ENCODE measurements around the gene KIF6.

GRCh38 chr6:39401376-39401775 lies 323.8 kb downstream of the KIF6 start:
- TF ChIP-seq, protein P1, sequence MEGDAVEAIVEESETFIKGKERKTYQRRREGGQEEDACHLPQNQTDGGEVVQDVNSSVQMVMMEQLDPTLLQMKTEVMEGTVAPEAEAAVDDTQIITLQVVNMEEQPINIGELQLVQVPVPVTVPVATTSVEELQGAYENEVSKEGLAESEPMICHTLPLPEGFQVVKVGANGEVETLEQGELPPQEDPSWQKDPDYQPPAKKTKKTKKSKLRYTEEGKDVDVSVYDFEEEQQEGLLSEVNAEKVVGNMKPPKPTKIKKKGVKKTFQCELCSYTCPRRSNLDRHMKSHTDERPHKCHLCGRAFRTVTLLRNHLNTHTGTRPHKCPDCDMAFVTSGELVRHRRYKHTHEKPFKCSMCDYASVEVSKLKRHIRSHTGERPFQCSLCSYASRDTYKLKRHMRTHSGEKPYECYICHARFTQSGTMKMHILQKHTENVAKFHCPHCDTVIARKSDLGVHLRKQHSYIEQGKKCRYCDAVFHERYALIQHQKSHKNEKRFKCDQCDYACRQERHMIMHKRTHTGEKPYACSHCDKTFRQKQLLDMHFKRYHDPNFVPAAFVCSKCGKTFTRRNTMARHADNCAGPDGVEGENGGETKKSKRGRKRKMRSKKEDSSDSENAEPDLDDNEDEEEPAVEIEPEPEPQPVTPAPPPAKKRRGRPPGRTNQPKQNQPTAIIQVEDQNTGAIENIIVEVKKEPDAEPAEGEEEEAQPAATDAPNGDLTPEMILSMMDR (IDR thresholded peaks at IDR 0.05), result no peak
- TF ChIP-seq TCF7L2 (IDR thresholded peaks at IDR 0.05; ENCODE audit: low read depth, low read length) (no peak), POLR2AphosphoS5 (IDR thresholded peaks at IDR 0.05; ENCODE audit: low read depth, low read length) (no peak)

All from Panc1 (cell line).